GM19035 (cell line): ENCODE measurements around the gene NDUFB6.
"Not testable (repeated sequence)": the region's sequence is repeated elsewhere in the genome, so short reads cannot be mapped to it uniquely, and the experiment has no call there.

Experiments
- ATAC-seq: cut with Tn5 transposase; IDR thresholded peaks from one replicate; pipeline ENCODE4 v1.9.1; 2021; ENCODE audit not compliant: unreplicated experiment

The NDUFB6 gene

DNA sequence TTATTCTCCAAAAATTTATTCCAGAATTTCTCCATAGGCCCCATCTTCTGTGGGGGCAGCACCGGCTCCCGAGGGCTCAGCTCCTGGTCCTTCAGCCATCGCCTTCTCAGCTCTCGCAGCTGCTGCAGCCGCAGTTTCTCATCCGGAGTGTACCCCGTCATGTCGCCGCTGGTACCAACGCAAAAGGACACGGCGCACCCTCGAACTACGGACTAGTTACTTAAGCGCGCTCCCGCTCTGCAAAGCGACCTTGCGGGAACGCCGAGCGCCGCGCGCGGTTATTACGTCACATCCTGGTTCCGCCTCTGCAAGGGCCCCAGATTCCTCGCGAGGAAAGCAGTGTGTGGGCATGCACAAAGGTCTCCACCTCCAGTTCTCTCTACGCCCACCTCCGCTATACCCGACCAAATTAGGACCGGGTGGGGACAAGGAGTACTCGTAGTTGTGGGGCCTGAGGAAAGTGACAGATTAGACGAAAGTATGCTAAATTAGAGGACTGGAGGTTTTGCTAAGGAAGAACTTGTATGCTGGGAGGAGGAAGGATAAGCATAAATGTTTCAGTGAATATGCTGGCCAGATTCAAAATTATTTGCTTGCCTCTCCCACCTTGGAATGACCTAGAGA is at the start of gene NDUFB6:
Gene NDUFB6 (minus strand): TSS at position 260 of the 624 bp plus-strand sequence. CDS start 99 bp downstream, at position 161.
- peak; percentile 85 for ATAC-seq

DNA sequence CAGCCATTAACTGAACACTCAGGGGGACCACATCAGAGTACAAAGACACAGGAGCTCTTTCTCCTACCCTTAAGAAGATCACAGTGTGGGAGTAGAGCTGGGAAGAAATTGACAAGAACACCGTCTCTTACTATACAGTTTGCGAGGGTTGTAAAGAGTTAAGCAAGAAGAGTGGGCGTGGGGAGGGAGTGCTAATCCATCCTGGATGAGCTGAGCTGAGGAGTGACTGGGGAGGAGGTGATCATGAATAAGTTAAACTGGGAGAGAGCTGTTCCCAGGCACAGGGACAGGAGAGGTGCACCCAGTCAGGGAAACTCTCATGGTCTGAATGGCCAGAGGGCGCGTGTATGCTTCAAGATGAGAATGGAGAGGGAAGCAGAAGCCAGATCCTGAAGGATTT is 45.3 kb upstream of the NDUFB6 start:
- ATAC-seq: no peak

DNA sequence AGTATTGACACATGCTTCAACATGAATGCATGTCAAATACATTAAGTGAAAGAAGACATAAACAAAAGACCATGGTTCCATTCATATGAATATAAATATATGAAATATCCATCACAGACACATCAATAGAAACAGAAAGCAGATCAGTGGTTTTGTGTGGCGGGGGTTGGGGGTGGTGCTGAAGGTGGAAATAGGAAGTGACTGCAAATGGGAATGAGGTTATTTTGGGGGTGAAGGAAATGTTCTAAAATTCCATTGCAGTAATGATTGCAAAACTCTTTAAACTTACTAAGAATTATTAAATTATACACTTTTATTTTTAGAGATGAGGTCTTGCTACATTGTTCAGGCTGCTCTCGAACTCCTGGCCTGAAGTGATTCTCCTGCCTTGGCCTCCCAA is 33.9 kb upstream of the NDUFB6 start:
- ATAC-seq: no peak

DNA sequence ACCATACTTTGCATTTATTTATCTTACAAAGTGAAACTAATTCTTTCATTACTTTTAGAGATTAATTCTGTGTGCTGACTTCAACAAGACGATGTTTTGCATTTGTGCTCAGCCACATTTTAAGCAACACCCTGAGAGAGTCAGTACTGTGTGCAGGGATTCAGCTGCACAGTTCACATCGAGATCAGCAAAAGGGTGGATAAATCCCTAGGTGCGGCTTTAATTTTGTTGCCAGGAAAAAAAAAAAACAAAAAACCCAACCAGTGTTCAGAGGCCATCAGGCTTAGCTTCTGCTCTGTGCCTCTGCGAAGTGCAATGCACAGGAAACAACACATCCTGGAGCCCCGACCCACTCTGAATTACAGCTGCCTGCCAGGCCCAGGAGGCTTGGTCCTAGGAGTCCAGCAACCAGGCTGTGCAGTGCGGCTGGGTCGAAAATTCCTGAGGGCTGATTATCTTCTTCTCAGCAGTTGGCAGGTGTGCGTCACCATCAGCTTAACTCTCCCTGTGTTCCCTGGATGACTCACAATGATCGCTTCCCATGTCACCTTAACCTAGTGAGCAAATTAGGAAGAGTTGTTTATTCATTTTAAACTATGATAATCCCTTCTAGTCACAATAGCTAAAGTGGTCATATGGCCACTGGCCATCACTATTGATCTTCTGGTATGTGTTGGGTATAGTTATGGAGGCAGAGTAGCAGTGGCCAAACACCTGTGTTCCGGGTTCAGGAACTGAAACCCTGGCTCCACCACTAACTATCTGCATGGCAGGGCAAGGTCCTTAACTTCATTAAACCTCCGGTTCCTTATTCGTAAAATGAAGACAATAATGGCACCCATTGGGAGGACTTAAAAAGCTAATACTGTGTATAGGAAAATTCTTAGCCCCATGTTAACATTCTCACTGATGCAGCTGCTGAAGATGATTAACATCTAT is 31.2 kb upstream of the NDUFB6 start:
- peak; percentile 65 for ATAC-seq

DNA sequence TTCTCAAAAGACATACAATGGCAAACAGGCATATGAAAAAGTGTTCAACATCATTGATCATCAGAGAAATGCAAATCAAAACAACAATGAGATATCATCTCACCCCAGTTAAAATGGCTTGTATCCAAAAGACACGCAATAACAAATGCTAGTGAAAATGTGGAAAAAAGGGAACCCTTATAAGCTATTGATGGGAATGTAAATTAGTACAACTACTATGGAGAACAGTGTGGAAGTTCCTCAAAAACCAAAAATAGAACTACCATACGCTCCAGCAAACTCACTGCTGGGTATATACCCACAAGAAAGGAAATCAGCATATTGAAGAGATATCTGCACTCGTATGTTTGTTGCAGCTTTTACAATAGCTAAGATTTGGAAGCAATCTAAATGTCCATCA is 26.1 kb upstream of the NDUFB6 start:
- not testable (repeated sequence) for ATAC-seq

DNA sequence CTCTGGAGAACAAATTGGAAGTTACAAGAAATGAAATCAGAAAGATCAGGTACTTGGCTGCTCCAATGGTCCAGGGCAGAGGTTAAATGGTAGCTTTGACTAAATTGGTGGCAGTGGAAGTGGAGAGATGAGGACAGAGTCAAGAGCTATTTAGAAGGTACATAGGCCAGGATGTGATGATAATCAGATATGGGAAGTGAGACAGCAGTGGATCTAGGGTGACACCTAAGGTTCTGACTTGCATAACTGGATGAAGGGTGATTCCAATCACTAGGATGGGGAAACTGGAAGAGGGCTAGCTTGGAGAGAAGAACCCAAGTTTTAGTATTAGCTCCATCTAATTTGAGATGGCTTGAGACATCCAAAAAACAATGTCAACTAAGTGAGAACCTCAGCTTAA is 24.0 kb upstream of the NDUFB6 start:
- ATAC-seq: no peak

DNA sequence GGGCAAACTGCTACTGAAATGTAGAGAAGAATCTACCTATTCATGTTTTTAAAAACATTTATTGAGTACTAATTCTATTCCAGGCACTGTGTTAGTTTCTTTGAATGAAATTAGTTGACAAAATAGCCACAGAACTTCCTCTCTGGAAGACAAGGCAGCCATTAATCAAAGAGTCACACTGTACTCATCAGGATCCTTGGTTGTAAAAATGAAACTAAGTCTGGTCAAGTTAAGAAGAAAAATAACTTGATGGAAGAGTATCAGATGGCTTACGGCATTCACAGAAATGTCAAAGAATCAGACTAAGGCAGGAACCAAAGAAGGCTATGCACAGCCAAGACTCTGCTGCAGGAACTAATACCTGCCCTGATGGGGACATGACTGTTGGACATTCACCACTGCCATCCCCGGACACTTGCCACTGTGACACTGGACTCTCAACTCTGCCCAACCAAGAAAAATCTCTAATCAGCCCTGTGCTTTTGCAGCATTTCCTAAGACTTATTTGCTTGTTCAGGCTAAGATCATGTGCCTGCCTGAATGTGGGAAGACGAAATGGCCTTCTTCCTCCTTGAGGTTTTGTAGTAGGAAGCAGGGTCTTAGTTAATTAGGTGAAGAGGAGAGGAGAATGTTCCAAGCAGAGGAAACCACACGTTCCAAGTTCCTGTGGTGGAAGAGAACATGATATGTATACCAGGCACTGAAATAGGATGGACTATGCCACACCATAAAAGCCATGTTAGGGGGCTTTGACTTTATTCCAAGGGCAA is 23.3 kb upstream of the NDUFB6 start:
- ATAC-seq: no peak

DNA sequence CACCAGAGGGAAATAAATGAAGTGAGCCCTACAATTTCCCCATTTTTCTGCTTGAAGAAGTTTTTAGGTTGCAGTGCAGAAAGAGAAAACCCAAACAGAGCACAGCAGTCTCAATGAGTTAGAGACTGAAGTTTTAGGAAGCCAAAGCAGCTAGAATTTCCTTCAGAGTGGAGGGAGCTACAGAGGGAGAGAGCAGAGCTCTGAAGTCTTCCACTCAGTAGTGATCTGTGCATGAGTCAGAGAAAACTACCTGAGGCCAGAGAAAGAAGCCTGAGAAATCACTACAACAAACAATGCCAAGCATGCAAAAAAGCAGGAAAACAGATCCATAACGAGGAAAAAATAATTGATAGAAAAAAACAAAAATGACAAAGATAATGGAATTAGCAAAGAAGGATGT is 17.9 kb upstream of the NDUFB6 start:
- ATAC-seq: no peak

DNA sequence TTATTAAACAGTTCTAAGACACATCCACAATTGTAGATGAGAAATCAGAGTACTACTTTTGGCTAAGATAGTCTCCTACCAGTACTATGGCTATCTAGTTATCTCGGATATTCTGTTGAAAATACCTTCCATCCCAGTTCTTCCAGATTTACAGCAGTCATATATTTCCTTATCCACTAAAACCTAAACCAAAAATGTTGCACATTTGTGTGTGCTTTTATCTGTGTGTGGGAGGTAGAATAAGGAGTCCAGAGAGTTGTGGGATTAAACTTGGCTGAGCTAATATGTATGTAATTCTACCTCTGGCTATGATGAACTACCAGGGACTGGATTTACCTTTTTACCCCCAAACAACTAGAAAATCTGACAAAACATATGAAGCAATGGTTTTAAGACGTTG is 17.5 kb upstream of the NDUFB6 start:
- no peak for ATAC-seq

DNA sequence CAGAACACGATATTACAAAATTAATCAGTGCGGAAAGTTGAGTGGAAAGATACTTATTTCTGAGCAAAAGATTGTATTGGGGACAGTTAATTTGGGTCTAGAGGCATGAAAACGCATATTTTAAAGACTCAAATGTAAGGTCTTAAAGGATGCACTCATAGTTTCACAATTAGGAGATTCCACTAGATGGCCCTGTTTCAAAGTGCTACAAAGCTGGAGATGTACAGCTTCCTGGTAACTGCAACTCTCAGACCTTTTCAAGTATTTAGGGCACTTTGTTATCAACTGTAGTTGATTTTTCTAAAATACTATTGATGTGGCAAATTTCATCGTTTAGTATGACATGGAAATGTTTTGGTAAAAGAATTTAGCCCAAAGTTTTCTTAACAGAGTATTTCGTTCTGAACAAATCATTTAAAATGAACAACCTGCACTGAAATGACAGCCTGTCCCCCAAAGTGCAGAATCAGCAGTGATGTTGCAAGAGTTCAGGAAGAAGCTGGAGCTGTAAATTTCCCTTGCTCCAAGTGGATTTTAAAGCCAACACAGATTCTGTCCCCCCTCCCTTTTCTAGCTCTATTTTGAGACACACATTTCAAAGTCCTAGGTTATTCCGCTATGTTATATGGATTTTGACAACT is 16.2 kb upstream of the NDUFB6 start:
- no peak for ATAC-seq

DNA sequence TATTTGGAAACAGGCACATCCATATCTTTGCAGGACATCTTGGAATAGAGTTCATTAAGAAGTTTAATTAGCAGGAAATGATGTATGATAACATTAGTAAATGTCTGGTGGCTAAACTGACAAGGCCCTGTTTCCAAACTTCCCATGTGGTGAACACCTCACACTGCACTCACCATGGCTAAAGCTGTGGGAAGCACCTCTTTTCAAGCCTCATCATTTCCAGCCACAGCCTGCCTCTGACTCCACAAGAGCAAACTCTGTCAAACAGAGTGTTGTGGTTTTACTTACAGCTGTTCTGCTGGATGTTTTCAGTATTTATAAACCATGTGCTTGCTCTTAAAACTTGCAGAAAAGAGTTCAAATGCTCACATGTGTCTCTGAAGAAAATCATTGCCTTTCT is 14.9 kb upstream of the NDUFB6 start:
- ATAC-seq: no peak

DNA sequence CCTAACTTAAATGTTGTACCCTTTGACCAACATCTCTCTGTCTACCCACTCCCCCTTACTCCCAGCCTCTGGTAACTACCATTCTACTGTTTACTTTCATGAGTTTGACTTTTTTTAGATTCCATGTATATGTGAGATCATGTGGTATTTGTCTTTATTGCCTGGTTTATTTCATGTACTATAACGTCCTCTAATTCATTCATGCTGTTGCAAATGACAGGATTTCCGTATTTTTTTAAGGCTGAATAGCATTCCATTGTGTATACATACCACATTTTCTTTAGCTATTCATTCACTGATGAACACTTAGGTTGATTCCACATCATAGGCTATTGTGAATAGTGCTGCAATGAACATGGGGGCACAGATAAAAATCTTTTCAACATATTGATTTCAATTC is 11.8 kb upstream of the NDUFB6 start:
- no peak for ATAC-seq

DNA sequence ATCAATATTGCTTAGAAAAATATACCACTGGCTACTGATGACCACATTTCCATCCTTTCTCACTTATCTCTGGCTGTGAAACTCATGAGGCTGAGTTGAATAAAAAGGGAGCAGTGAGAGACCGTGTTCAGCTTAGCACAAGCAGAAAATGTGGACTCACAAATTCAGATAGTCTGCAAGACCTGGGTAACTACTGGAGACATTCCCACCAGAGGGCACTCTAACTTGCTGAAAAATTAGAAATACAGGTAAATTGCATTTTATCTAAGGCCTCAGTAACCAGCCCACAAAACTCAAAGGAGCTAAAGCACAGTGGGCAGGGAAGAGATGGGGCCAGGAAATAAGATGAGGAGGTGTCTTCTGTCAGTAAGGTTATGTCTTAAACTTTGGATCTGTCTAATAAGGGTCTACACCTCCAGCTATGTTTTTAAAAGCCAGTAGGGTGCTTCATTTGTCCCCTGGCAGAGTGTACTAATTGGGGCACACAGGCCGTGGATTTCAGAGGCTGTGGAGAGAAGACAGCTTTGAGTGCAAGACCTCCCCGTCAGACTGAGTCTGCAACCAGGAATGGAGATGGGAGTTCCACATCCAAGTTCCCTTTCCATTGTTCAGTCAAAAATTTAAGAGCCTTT is 8.7 kb upstream of the NDUFB6 start:
- no peak for ATAC-seq

DNA sequence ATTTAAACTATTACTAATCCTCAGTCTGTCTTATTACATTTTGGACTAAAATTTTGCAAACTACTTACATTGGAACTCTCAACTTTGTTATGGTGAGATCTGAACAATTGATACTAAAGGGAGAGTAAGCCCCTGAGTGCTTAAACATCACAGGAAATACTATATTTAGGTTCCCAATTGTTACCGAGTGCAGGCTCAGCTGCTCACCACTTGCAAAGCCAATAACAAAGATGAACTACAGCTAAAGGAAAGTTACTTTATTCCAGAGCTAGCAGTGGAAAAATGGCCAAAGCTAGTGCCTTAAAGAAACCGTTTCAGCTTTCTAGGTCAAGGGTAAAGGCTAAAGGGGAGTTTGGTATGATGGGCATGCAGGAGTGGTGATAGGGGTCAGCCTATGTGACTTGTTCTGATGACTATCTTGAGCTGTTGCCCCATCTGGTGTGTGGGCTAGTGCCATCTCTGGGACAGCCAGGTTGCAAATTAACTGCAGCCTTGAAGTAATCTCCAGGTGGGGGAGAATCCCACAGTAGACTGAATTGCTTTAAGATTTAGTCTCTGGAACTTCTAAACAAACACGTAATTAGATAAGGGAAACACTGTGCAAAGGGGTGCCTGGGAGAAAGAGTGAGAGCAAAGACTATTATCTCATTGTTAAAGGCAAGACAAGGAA is 7.8 kb upstream of the NDUFB6 start:
- no peak for ATAC-seq

DNA sequence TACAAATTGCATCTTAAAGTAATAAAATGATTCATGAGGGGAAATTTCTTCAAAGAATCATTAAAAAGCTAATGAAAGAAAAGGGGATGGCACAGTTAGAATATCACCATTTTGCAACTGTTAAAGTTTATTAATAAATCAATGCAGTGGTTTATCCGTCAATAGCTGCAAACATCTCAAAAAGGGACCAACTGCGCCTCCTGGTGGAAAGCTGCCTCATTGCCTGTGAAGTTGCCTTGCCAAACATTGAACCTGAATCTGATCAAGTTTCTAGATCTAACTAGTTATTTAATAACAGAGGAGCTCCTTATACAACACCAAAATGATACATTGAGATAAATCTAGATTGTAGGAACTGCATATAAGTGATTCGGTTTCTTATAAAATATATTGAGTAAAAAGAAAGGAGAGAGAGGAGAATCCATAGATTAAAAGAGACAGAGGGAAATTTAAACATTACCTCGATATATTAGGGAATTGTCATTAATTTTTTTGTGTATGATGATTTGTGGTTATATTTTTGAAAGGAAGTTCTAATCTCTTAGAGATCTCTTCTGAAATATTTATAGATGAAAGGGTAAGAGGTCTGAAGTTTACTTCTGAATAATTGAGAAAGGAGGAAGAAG is 6.9 kb upstream of the NDUFB6 start:
- peak; percentile 53 for ATAC-seq

DNA sequence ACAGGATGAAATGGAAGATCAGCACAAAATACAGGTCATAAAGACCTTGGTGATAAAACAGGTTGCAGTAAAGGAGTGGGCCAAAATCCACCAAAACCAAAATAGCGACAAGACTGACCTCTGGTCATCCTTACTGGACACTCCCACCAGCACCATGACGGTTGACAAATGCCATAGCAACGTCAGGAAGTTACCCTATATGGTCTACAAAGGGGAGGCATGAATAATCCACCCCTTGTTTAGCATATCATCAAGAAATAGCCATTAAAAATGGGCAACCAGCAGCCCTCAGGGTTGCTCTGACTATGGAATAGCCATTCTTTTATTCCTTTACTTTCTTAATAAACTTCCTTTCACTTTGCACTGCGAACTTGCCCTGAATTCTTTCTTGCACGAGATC is 6.0 kb upstream of the NDUFB6 start:
- ATAC-seq: no peak

DNA sequence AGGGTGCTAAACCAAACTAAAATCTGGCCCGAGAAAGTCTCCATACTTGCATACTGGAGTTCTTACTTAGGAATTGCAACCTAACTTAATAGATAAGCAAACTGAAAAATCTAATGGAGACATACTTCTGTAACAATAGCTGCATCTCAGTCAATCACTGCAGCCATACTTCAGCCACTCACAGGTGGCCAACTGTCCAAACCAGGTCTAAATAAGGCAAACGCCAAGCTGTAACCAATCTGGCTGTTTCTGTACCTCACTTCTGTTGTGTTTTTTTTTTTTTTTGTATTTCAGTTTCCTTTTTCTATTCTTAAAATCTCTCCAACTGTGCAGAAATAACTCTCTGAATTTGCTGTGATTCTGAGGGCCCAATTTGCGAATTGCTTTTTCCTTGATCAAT is 4.4 kb upstream of the NDUFB6 start:
- no peak for ATAC-seq

DNA sequence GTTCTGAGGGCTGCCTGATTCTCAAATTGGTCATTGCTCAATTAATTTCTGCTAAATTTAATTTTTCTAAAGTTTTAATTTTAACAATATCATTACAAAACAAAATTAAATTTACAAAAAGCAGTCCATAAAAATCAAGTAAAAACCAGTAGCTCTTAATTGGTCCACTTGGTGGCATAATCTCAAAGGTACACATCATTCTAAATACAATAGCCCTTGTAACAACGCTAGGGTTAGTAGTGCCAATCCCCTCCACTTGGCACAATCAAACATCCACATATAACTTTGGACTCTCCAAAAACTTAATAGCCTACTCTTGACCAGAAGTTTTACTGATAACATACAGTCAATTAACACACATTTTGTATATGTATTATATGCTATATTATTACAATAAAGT is 1.9 kb upstream of the NDUFB6 start:
- no peak for ATAC-seq

DNA sequence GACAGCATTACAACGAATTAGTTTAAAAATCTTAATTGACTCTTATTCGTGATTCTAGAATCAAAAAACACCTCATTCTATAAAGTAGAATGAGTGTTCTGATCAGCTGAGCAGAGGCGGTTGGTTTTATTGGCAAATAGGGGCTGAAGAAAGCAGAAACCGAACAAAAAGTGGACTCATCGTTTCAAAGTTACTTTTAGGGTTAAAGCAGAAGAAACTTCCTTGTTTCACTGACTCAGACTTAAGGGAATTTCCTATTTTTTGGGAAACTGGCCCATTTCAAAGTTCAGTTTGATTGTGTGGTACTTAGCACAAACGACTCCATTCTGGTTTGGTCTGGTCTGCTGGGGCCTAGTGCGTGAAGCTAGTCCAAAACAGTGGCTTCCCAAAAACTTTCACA is 862 bp upstream of the NDUFB6 start:
- no peak for ATAC-seq
